ENCODE measurements around the gene PNN. TPM values are rescaled to one million over a fixed set of nuclear protein-coding genes. Genes with fewer than 3 reads are reported as not detected.
"Not testable (repeated sequence)": the region's sequence is repeated elsewhere in the genome, so short reads cannot be mapped to it uniquely, and the experiment has no call there.

PNN gene
- total RNA-seq: 10 to 100 TPM; 35.2 to 42.7 TPM
- polyA plus RNA-seq (ENCODE audit: insufficient read length in 6 of 6): 100 to 1,000 TPM; 165 to 201 (median 177) TPM
- long read RNA-seq, donor 1, transcript PNN-205 (4 exons, 601 nt): minor isoform, 11 of 151 reads
- long read RNA-seq, donor 1, transcript PNN-204 (3 exons, 583 nt): minor isoform, 19 of 151 reads
- long read RNA-seq, donor 1, transcript PNN-201 (9 exons, 3,576 nt): major isoform, 74 of 151 reads
- long read RNA-seq, donor 1, partial matches to known transcripts: 45 of 151 reads
- long read RNA-seq, donor 1, other reads (novel, unspliced or antisense): 0 of 151 reads
- long read RNA-seq, donor 2, transcript PNN-204 (3 exons, 583 nt): minor isoform, 30 of 152 reads
- long read RNA-seq, donor 2, transcript PNN-201 (9 exons, 3,576 nt): major isoform, 51 of 152 reads
- long read RNA-seq, donor 2, partial matches to known transcripts: 66 of 152 reads
- long read RNA-seq, donor 2, other reads (novel, unspliced or antisense): 0 of 152 reads
- long read RNA-seq, donor 3, transcript PNN-204 (3 exons, 583 nt): minor isoform, 6 of 78 reads
- long read RNA-seq, donor 3, transcript PNN-201 (9 exons, 3,576 nt): major isoform, 27 of 78 reads
- long read RNA-seq, donor 3, partial matches to known transcripts: 45 of 78 reads
- long read RNA-seq, donor 3, other reads (novel, unspliced or antisense): 0 of 78 reads
- long read RNA-seq, donor 4, transcript PNN-201 (9 exons, 3,576 nt): major isoform, 16 of 36 reads
- long read RNA-seq, donor 4, partial matches to known transcripts: 17 of 36 reads
- long read RNA-seq, donor 4, other reads (novel, unspliced or antisense): 3 of 36 reads
- long read RNA-seq, donor 5, transcript PNN-204 (3 exons, 583 nt): minor isoform, 13 of 102 reads
- long read RNA-seq, donor 5, transcript PNN-205 (4 exons, 601 nt): minor isoform, 8 of 102 reads
- long read RNA-seq, donor 5, transcript PNN-201 (9 exons, 3,576 nt): major isoform, 42 of 102 reads
- long read RNA-seq, donor 5, partial matches to known transcripts: 39 of 102 reads
- long read RNA-seq, donor 5, other reads (novel, unspliced or antisense): 0 of 102 reads
- long read RNA-seq, donor 6, transcript PNN-201 (9 exons, 3,576 nt): minor isoform, 35 of 149 reads
- long read RNA-seq, donor 6, transcript PNN-204 (3 exons, 583 nt): major isoform, 36 of 149 reads
- long read RNA-seq, donor 6, partial matches to known transcripts: 76 of 149 reads
- long read RNA-seq, donor 6, other reads (novel, unspliced or antisense): 0 of 149 reads
- long read RNA-seq, donor 7, transcript PNN-201 (9 exons, 3,576 nt): major isoform, 24 of 35 reads
- long read RNA-seq, donor 7, transcript PNN-205 (4 exons, 601 nt): minor isoform, 5 of 35 reads
- long read RNA-seq, donor 7, partial matches to known transcripts: 5 of 35 reads
- long read RNA-seq, donor 7, other reads (novel, unspliced or antisense): 0 of 35 reads
- long read RNA-seq, donor 8, transcript PNN-201 (9 exons, 3,576 nt): major isoform, 34 of 44 reads
- long read RNA-seq, donor 8, transcript PNN-205 (4 exons, 601 nt): minor isoform, 6 of 44 reads
- long read RNA-seq, donor 8, partial matches to known transcripts: 0 of 44 reads
- long read RNA-seq, donor 8, other reads (novel, unspliced or antisense): 0 of 44 reads
- long read RNA-seq, donor 9, partial matches to known transcripts: 0 of 1 reads
- long read RNA-seq, donor 9, other reads (novel, unspliced or antisense): 0 of 1 reads
- long read RNA-seq, donor 10, transcript PNN-201 (9 exons, 3,576 nt): major isoform, 14 of 23 reads
- long read RNA-seq, donor 10, partial matches to known transcripts: 9 of 23 reads
- long read RNA-seq, donor 10, other reads (novel, unspliced or antisense): 0 of 23 reads
- long read RNA-seq, donor 11, transcript PNN-201 (9 exons, 3,576 nt): major isoform, 37 of 66 reads
- long read RNA-seq, donor 11, transcript PNN-204 (3 exons, 583 nt): minor isoform, 12 of 66 reads
- long read RNA-seq, donor 11, partial matches to known transcripts: 15 of 66 reads
- long read RNA-seq, donor 11, other reads (novel, unspliced or antisense): 0 of 66 reads
- long read RNA-seq, donor 12, transcript PNN-201 (9 exons, 3,576 nt): major isoform, 30 of 49 reads
- long read RNA-seq, donor 12, partial matches to known transcripts: 12 of 49 reads
- long read RNA-seq, donor 12, other reads (novel, unspliced or antisense): 0 of 49 reads

DNA sequence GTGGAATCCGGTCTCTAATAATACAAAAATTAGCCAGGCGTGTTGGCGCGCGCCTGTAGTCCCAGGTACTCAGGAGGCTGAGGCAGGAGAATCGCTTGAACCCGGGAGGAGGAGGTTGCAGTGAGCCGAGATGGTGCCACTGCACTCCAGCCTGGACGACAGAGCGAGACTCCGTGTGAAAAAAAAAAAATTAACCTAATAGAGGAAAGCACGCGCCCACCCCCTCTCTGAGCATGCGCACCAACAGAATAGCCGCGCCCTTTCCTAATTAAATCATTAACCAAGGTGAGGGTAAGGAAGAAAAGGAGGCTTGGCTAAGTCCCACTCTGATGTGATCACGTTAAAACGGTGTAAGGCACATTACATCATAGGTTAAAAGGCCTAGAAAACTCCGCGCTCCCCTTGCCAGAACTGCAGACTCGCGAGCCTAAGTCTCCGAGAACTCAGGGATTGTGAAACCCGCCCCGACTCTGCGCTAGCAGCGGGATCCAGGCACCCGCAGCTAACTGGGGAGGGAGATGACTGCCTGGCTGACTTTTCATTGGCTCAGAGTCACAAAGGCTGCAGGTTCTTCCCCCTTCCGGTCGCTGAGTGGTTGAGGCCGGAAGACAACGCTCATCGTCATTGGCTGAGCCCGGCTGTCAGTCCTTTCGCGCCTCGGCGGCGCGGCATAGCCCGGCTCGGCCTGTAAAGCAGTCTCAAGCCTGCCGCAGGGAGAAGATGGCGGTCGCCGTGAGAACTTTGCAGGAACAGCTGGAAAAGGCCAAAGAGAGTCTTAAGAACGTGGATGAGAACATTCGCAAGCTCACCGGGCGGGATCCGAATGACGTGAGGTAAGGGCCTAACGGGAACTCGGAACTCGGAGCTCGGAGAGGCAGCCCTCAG lies at the start of gene PNN:
PNN (plus strand) TSS at position 695 of the 885 bp plus-strand sequence; CDS start at position 721, 26 bp downstream.
- peak; percentile 96 for ATAC-seq
- intact Hi-C loops (cut with DNase I): no loop called here
- H3K4me1 ChIP-seq: peaks cover 0 to 35% of the 10 kb centered on the region in 2 donors

DNA sequence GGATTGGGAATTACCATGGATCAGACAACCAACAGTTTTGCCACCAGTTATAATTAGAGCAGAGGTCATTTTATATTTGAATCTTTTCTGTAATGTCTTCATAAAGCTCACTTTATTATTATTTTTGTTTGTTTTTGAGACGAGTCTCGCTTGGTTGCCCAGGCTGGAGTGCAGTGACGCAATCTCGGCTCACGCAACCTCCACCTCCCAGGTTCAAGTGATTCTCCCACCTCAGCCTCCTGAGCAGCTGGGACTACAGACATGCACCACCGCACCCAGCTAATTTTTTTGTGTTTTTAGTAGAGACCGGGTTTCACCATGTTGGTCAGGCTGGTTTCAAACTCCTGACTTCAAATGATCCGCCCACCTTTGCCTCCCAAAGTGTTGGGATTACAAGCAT lies 37.2 kb upstream of the PNN start:
- H3K36me3 ChIP-seq: peaks cover 0 to 79% of the 10 kb centered on the region in 2 donors
- DNase-seq; ATAC-seq; H3K4me3 ChIP-seq; intact Hi-C loops (cut with DNase I); H3K4me1 ChIP-seq; H3K27ac ChIP-seq; H3K27me3 ChIP-seq; H3K9me3 ChIP-seq: not testable (repeated sequence)

More for the DNA sequence above, at the start of gene PNN:
- H3K36me3 ChIP-seq: peaks cover 4 to 36% of the 10 kb centered on the region in 2 donors
- DNase-seq: peak; percentile 96 to 99 (median 98)
- TF ChIP-seq CTCF (IDR thresholded peaks at IDR 0.05): no peak
- peak within 1 kb of the TSS; percentile 93 to 94 for H3K27ac ChIP-seq
- H3K4me3 ChIP-seq: peak within 1 kb of the TSS; percentile 91 to 100
- H3K27me3 ChIP-seq: no peaks in the 10 kb centered on the region
- H3K9me3 ChIP-seq: no peaks in the 10 kb centered on the region

- H3K27ac ChIP-seq: no peak overlapping the region
- intact Hi-C loops (cut with DNase I): no loop called here
- no peak for ATAC-seq
- DNase-seq: peak in 2 of 4 donors; percentile 36 to 63
- peaks cover 0 to 2% of the 10 kb centered on the region in 2 donors for H3K9me3 ChIP-seq
- H3K36me3 ChIP-seq: peaks cover 0 to 82% of the 10 kb centered on the region in 2 donors
- no peak overlapping the region for H3K4me3 ChIP-seq
- H3K27me3 ChIP-seq: no peaks in the 10 kb centered on the region
- H3K4me1 ChIP-seq: no peaks in the 10 kb centered on the region
- no peak for TF ChIP-seq CTCF (IDR thresholded peaks at IDR 0.05)
These were observed 36.6 kb upstream of the PNN start for GRCh38 chr14:39138440-39138839.

DNA sequence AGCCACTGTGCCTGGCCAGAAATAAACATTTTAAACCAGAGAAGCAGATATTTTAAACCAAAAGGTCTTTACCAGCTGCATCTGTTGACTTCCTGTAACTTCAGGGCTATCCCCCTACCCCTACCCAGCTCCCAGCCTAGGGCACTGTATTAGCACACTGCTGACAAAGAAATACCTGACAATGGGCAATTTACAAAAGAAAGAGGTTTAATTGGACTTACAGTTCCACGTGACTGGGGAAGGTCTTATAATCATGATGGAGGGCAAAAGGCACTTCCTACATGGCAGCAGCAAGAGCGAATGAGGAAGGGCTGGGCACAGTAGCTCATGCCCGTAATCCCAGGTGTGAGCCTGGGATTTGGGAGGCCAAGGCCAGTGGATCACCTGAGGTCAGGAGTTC lies 34.9 kb upstream of the PNN start:
- Histone ChIP-seq H3K4me1 (no peaks in the 10 kb centered on the region), H3K4me3 (no peak overlapping the region), H3K9me3 (peaks cover 0 to 2% of the 10 kb centered on the region in 2 donors), H3K27me3 (no peaks in the 10 kb centered on the region), H3K36me3 (peaks cover 0 to 67% of the 10 kb centered on the region in 2 donors), H3K27ac (no peak overlapping the region)
- ATAC-seq (no peak), DNase-seq (no peak)
- TF ChIP-seq CTCF (IDR thresholded peaks at IDR 0.05): no peak
- intact Hi-C loops (cut with DNase I): no loop called here

DNA sequence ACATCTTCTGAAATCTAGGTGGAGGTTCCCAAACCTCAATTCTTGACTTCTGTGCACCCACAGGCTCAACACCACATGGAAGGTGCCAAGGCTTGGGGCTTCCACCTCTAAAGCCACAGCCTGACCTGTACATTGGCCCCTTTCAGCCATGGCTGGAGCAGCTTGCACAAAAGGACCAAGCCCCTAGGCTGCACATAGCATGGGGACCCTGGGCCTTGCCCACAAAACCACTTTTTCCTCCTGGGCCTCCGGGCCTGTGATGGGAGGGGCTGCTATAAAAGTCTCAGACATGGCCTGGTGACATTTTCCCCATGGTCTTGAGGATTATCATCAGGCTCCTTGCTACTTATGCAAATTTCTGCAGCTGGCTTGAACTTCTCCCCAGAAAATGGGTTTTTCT lies 33.4 kb upstream of the PNN start:
- peaks cover 0 to 54% of the 10 kb centered on the region in 2 donors for H3K36me3 ChIP-seq
- not testable (repeated sequence) for H3K27ac ChIP-seq, ATAC-seq

DNA sequence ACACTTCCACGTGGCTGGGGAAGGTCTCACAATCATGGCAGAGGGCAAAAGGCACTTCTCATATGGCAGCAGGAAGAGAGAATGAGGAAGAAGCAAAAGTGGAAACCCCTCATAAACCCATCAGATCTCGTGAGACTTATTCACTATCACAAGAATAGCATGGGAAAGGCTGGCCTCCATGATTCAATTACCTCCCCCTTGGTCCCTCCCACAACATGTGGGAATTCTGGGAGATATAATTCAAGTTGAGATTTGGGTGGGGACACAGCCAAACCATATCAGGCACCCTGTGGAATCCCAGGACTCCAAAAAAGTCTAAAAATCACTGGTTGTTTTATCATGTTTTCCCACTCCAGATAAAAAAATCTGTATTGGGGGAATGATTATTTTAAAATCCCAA lies 31.8 kb upstream of the PNN start:
- ATAC-seq; intact Hi-C loops (cut with DNase I); H3K27ac ChIP-seq; H3K4me3 ChIP-seq; H3K4me1 ChIP-seq; H3K27me3 ChIP-seq; H3K9me3 ChIP-seq; DNase-seq: not testable (repeated sequence)
- H3K36me3 ChIP-seq: peaks cover 0 to 56% of the 10 kb centered on the region in 2 donors

More for the DNA sequence above, 33.4 kb upstream of the PNN start:
- H3K27me3 ChIP-seq; H3K9me3 ChIP-seq; intact Hi-C loops (cut with DNase I); H3K4me3 ChIP-seq; H3K4me1 ChIP-seq; DNase-seq: not testable (repeated sequence)

Data from left lung (tissue), 14 donors.